GM10266 (cell line): Measurements from ENCODE around the gene NLRC5.

Experiments
- DNase-seq: peaks from one replicate; pipeline ENCODE4 v3.0.0; 2012; ENCODE audit errors: extremely low spot score
- TF ChIP-seq, protein P1 (sequence below): IDR thresholded peaks from 2 replicates; pipeline ENCODE4 v1.5.1; 2012; ENCODE audit warnings: mild to moderate bottlenecking, low read depth; ENCODE audit not compliant: control insufficient read depth, insufficient read depth; ENCODE audit errors: missing control alignments

The NLRC5 gene

DNA sequence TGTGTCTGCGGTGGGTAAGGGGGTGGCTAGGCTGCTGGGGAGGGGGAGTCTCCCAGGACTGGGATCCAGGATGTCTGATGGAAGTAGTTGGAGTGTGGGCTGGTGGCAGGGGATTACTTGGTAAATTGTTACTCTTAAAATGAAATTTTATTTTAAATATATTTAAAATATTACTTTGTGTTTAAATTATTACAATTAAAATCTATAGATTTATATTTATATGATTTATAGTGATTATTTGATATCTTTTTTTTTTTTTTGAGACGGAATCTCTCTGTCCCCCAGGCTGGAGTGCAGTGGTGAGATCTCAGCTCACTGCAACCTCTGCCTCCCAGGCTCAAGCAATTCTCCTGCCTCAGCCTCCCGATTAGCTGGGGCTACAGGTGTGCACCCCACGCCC is 121.6 kb downstream of the NLRC5 start:
- no peak for DNase-seq
- TF ChIP-seq, protein P1, sequence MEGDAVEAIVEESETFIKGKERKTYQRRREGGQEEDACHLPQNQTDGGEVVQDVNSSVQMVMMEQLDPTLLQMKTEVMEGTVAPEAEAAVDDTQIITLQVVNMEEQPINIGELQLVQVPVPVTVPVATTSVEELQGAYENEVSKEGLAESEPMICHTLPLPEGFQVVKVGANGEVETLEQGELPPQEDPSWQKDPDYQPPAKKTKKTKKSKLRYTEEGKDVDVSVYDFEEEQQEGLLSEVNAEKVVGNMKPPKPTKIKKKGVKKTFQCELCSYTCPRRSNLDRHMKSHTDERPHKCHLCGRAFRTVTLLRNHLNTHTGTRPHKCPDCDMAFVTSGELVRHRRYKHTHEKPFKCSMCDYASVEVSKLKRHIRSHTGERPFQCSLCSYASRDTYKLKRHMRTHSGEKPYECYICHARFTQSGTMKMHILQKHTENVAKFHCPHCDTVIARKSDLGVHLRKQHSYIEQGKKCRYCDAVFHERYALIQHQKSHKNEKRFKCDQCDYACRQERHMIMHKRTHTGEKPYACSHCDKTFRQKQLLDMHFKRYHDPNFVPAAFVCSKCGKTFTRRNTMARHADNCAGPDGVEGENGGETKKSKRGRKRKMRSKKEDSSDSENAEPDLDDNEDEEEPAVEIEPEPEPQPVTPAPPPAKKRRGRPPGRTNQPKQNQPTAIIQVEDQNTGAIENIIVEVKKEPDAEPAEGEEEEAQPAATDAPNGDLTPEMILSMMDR = no peak

DNA sequence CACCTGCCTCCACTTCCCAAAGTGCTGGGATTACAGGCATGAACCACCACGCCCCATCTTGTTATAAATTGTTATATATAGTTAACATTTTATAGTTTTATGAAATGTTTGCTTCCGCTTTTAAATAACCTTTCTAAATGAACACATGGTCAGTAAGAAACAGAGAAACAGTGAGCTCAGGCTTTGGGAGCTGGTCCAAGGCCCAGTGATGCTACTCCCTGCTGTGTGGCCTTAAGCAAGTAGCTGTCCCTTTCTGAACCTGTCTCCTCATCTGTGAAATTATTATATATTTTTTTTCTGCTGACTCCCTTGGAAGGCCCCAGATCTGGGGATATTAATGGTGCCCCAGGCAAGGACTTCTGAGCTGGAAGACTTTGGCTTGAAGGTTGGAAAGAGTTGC is 122.1 kb downstream of the NLRC5 start:
- TF ChIP-seq, protein P1 = no peak
- DNase-seq = no peak

DNA sequence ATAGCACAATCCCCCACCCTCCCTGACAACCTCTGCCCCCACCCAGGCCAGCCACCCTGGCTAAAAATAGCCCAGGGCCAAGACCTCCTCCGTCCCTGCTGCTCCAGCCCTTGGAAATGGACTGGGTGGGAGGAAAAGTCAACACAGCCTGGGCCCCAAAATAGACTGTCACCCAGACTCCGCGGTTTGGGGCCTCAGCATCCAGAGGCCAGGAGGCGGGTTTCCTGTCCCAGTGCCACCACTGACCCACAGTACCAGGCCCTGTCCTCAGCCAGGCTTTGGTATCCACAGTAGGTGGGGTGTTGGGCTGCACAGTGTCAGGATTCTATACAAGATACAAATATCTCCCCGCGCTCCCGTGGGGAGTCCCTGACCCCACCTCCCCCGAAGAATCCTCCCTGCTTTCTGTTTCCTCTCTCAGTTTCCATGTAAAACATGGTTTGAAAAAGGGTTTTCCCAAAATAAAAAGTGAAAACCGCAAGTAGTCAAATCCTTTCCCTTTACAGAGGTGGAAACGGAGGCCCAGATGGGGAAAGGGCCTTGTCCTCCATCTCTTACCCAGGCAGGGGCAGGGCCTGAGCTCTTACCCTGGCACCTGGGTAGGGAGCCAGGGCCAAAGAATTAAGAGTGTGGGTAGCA is 123.2 kb downstream of the NLRC5 start:
- TF ChIP-seq, protein P1 = no peak
- DNase-seq = no peak

DNA sequence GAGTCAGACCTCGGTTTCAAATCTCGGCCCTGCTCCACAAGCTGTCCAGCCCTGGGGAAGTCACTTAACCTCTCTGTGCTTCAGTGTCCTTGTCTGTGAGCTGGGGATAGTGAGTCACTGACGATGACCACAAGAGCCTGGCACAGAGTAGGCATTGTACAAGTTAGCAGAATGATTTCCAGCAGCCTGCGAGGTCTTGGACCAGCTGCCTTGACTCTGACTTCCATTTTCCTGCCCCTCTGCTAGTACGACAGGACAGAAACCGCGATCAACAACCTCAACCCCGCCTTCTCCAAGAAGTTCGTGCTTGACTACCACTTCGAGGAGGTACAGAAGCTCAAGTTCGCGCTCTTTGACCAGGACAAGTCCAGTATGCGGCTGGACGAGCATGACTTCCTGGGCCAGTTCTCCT is 123.7 kb downstream of the NLRC5 start:
- no peak for DNase-seq

DNA sequence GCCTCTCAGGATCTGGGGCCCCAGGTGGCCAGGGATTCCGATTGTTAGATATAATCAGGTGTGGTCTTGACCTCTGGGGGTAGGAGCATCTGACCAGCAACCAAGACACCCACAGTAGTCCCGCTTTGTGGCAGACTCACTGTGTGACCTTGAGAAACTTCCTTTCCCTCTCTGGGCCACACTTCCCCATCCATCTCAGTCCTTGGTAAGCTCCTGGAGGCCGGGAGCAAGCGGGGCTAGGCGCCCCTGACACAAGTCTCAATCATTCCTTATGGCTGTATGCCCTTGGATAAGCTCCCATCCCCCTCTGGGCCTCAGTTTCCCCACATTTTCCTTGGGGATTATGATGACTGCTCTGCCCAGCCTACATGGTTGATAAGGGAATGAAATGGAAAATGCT is 124.3 kb downstream of the NLRC5 start:
- TF ChIP-seq, protein P1 = no peak
- no peak for DNase-seq

More for the DNA sequence above, 123.7 kb downstream of the NLRC5 start:
- TF ChIP-seq, protein P1 = no peak

DNA sequence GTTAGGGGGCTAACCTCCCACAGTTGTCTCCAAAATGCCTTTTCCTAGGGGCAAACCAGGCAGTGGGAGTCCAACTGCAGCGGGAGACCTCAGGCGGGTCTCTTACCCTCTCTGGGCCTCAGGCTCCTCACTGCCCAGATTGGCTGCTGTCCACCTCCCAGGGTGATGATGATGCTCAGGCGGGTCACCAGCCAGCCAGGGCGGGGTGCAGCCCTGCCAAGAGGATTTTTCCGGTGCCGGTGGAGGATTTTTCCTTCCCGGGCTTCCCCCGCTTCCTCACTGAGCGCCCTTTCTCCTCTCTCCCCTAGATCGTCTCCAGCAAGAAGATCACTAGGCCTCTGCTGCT is 125.8 kb downstream of the NLRC5 start:
- TF ChIP-seq, protein P1 = no peak
- no peak for DNase-seq

DNA sequence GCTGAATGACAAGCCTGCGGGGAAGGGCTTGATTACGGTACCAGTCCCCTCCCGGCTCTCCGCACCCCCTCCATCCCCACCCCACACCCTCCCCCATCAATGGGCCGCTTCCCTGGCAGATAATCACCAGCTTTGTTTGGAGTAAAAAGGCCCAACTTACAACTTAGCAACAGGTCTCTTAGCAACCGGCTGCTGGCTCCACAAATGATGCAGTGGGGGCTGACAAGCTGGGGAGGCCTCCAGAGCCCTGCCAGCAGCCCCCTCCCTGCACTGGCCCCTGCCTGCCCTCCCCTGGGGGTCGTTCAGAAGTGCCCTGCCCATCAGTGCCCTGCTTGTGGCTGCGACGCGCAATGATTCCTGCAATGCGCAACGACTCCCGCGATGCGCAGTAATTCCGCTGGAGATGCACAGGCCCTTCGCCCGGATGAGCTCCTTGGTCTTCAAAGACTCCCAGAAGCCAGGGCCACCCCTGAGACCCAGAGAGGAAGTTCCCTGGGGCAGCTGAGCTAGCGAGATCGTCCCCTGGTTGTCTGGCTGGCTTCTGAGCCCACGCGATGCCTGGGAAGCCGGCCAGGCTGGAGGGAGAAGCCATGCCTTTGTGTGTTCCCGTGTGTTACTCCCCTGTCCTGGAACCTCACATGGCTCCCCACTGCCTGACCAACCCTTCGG is 126.3 kb downstream of the NLRC5 start:
- TF ChIP-seq, protein P1 = no peak
- DNase-seq = no peak
